ENCODE results near the gene TMEM150A. TPM values are rescaled to one million over a fixed set of nuclear protein-coding genes. Genes with fewer than 3 reads are reported as not detected.

TMEM150A gene
- total RNA-seq, 4 donors from 2014 or later: 5.2 to 21.7 (median 12.8) TPM

DNA sequence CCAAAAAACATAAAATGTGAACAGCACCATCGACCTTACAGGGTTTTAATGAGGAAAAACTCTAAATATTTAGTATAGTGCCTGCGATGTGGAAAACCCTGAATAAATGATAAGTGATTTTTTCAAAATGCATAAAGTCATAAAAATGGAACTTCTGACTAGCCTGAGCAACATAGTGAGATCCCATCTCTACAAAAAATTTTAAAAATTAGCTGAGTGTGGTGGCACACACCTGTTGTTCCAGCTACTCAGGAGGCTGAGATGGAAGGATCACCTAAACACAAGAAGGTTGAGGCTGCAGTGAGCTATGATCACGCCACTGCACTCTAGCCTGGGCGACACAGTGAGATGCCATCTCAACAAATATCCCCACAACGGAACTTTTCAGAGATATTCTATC, 45.4 kb downstream of the TMEM150A start:
- intact Hi-C loops (cut with DNase I; ENCODE audit: low total_unique reads) (no loop called here), in situ Hi-C loops (cut with MboI; ENCODE audit: low pct_ligation_motif_present in 1 of 4, low pct_unique_long_range_greater_than_20kb in 1 of 4, low sequenced_read_pairs in 3 of 4) (loop anchor here in 1 of 4 donors (5.0 kb wide), 1 partner anchor 135 kb away; no protein-coding TSS in a partner anchor)
- Histone ChIP-seq H3K9me3 (no peaks in the 10 kb centered on the region), H3K4me3 (no peak overlapping the region), H3K4me1 (peaks cover 8 to 26% (median 13%) of the 10 kb centered on the region in 4 donors), H3K36me3 (peaks cover 0 to 14% (median 6%) of the 10 kb centered on the region in 4 donors), H3K27me3 (no peaks in the 10 kb centered on the region), H3K27ac (no peak overlapping the region)
- TF ChIP-seq POLR2AphosphoS5 (IDR thresholded peaks at IDR 0.05): no peak
- no peak for TF ChIP-seq EP300 (IDR thresholded peaks at IDR 0.05; ENCODE audit: low read depth)
- TF ChIP-seq POLR2A (IDR thresholded peaks at IDR 0.05): no peak
- TF ChIP-seq, protein P1, sequence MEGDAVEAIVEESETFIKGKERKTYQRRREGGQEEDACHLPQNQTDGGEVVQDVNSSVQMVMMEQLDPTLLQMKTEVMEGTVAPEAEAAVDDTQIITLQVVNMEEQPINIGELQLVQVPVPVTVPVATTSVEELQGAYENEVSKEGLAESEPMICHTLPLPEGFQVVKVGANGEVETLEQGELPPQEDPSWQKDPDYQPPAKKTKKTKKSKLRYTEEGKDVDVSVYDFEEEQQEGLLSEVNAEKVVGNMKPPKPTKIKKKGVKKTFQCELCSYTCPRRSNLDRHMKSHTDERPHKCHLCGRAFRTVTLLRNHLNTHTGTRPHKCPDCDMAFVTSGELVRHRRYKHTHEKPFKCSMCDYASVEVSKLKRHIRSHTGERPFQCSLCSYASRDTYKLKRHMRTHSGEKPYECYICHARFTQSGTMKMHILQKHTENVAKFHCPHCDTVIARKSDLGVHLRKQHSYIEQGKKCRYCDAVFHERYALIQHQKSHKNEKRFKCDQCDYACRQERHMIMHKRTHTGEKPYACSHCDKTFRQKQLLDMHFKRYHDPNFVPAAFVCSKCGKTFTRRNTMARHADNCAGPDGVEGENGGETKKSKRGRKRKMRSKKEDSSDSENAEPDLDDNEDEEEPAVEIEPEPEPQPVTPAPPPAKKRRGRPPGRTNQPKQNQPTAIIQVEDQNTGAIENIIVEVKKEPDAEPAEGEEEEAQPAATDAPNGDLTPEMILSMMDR (IDR thresholded peaks at IDR 0.05): no peak
- 90 to 92% methylated on average over 2 to 5 of the region's 5 CpGs for WGBS, 2 donors (ENCODE audit: low coverage in 1 of 2)
- DNase-seq: no peak

DNA sequence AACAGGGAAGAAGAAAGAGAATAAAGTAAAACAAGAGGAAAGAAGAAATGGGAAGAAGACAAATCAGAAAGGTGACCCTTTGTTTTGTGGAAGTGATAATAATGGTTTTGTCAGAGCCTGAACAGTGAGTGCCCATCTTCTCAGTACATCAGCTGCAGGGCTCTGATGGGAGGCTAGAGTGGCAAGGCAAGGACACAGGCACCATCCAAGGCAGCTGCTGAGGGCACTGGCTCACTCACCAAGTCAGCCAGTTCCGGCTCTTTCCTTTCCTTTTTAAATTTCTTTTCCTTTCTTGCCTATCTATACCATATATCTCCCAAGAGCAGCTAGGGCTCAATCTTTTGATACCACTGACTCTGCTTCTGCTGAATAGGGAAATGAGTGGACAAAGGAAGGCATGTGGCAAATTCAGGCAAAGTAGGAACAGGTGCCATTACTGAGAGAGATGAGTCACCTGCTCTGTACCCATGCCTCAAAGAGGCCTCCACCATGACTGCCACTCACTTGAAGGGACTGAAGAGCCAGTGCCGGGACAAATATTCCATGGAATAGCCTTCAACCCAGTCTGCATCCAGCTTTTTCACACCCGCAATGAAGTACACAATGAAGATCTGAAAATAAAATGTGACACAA, 47.4 kb downstream of the TMEM150A start:
- no peak for DNase-seq
- 76 to 94% methylated on average over 2 to 3 of the region's 3 CpGs for WGBS, 2 donors (ENCODE audit: low coverage in 1 of 2)
- TF ChIP-seq EP300 (IDR thresholded peaks at IDR 0.05; ENCODE audit: low read depth) (no peak), POLR2A (IDR thresholded peaks at IDR 0.05) (no peak), POLR2AphosphoS5 (IDR thresholded peaks at IDR 0.05) (no peak)
- TF ChIP-seq, protein P1 (IDR thresholded peaks at IDR 0.05): no peak
- no peaks in the 10 kb centered on the region for H3K27me3 ChIP-seq
- no peak overlapping the region for H3K27ac ChIP-seq
- intact Hi-C loops (cut with DNase I; ENCODE audit: low total_unique reads) (no loop called here), in situ Hi-C loops (cut with MboI; ENCODE audit: low pct_ligation_motif_present in 1 of 4, low pct_unique_long_range_greater_than_20kb in 1 of 4, low sequenced_read_pairs in 3 of 4) (loop anchor here in 3 of 4 donors (5.0 kb wide), 1 partner anchor 133 kb away; no protein-coding TSS in a partner anchor)
- H3K4me3 ChIP-seq: no peak overlapping the region
- no peaks in the 10 kb centered on the region for H3K9me3 ChIP-seq
- peaks cover 0 to 21% (median 10%) of the 10 kb centered on the region in 4 donors for H3K36me3 ChIP-seq
- H3K4me1 ChIP-seq: peaks cover 2 to 14% (median 4%) of the 10 kb centered on the region in 4 donors

DNA sequence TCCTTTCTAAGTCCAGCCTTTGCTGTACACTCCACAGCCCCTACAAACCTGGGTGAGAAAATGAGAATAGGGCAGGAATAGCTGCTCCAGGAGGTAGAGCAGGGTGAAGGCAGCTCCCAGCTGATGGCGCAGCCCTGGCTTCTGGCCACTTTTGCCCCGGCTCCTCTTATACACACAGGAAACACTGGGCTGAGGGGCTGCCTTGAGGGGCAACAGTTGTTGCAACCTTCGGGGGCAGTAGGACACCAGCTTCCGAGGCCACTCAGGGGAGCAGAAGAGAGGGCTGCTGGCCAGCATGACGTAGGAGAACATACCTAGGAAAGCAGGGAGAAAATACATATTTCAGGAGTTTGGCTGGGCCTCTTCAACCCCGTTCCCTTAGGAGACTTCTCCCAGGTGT, 49.3 kb downstream of the TMEM150A start:
- intact Hi-C loops (cut with DNase I; ENCODE audit: low total_unique reads): loop anchor here (2.0 kb wide), 1 partner anchor 132 kb away; no protein-coding TSS in a partner anchor
- WGBS, 2 donors (ENCODE audit: low coverage in 1 of 2): 71 to 79% methylated on average over 4 to 6 of the region's 6 CpGs
- in situ Hi-C loops (cut with MboI; ENCODE audit: low pct_ligation_motif_present in 1 of 4, low pct_unique_long_range_greater_than_20kb in 1 of 4, low sequenced_read_pairs in 3 of 4): loop anchor here in 2 of 4 donors (5.0 kb wide), 1 partner anchor 131 kb away; no protein-coding TSS in a partner anchor

More for the DNA sequence above, 49.3 kb downstream of the TMEM150A start:
- TF ChIP-seq POLR2A (IDR thresholded peaks at IDR 0.05) (no peak), POLR2AphosphoS5 (IDR thresholded peaks at IDR 0.05) (no peak), EP300 (IDR thresholded peaks at IDR 0.05; ENCODE audit: low read depth) (no peak)
- TF ChIP-seq, protein P1 (IDR thresholded peaks at IDR 0.05): no peak
- H3K27me3 ChIP-seq: no peaks in the 10 kb centered on the region
- H3K36me3 ChIP-seq: peaks cover 0 to 21% (median 10%) of the 10 kb centered on the region in 4 donors
- H3K4me1 ChIP-seq: no peaks in the 10 kb centered on the region
- no peak for DNase-seq
- H3K9me3 ChIP-seq: no peaks in the 10 kb centered on the region
- no peak overlapping the region for H3K4me3 ChIP-seq
- no peak overlapping the region for H3K27ac ChIP-seq

Measured in transverse colon (tissue), 4 donors.